ENCODE measurements around the gene ARHGEF28.

- TF ChIP-seq, protein P1, sequence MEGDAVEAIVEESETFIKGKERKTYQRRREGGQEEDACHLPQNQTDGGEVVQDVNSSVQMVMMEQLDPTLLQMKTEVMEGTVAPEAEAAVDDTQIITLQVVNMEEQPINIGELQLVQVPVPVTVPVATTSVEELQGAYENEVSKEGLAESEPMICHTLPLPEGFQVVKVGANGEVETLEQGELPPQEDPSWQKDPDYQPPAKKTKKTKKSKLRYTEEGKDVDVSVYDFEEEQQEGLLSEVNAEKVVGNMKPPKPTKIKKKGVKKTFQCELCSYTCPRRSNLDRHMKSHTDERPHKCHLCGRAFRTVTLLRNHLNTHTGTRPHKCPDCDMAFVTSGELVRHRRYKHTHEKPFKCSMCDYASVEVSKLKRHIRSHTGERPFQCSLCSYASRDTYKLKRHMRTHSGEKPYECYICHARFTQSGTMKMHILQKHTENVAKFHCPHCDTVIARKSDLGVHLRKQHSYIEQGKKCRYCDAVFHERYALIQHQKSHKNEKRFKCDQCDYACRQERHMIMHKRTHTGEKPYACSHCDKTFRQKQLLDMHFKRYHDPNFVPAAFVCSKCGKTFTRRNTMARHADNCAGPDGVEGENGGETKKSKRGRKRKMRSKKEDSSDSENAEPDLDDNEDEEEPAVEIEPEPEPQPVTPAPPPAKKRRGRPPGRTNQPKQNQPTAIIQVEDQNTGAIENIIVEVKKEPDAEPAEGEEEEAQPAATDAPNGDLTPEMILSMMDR (CRISPR knock-in tag; IDR thresholded peaks at IDR 0.05) = no peak
- TF ChIP-seq ZFY (CRISPR knock-in tag; IDR thresholded peaks at IDR 0.05) = no peak
- no peak for TF ChIP-seq NFYB (CRISPR knock-in tag; IDR thresholded peaks at IDR 0.05)
- TF ChIP-seq HDAC6 (IDR thresholded peaks at IDR 0.05; ENCODE audit: low read depth, low read length) = no peak
These were observed 314.0 kb downstream of the ARHGEF28 start for GRCh38 chr5:73940026-73940425.
